ENCODE results near the gene TDP1. TPM values are rescaled to one million over a fixed set of nuclear protein-coding genes. Genes with fewer than 3 reads are reported as not detected.
A peak's percentile ranks its signal among the peaks of the same experiment; 100 is the strongest.

Gene TDP1
- total and polyA plus RNA-seq, 4 donors = 2.1 to 23.6 (median 8.5) TPM

DNA sequence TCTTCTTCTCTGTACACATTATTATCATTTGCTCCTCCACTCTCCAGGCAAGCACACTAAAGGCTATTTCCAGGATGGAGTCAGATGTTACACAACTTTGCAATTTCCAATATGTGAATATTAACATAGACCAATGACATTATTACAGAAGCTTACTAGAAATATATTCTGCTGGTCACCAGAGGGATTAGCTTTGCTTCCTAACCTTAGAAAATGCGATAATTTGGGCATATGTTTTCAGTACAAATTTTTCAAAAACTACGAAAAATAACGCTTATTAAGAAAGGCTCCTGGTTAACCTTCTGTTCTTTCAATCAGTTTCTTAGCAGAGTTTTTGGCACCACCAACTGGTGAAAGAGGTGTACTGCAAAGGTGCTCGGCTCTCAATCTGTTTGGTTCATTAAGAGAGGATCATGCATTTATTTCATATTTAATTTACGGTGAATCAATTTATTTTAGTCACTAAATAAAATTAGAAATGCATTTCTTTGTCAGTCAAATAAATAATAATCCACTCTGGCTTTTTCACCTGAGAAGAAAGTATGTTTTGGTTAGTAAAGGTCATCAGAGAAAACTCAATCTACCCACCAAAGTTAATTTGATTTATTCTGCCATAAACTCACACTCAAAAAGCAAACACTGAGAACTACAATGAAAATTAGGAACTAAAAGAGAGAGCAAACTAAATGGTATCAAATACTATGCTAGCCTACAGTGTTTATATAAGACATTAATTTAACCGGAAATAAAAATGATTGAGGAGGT, 40.4 kb upstream of the TDP1 start:
- Histone ChIP-seq H3K9ac (ENCODE audit: insufficient read depth in 1 of 2, low read length in 2 of 2) (no peak overlapping the region), H3K27ac (ENCODE audit: low read depth in 1 of 2, low read length in 1 of 2) (no peak overlapping the region), H3K9me3 (ENCODE audit: control insufficient read depth in 4 of 4, insufficient read depth in 3 of 4, low read length in 3 of 4) (no peaks in the 10 kb centered on the region), H3K36me3 (ENCODE audit: control insufficient read depth in 4 of 4, insufficient read depth in 4 of 4, low read length in 4 of 4) (peaks cover 0 to 2% (median 0%) of the 10 kb centered on the region in 4 donors), H3K4me1 (ENCODE audit: control insufficient read depth in 5 of 5, insufficient read depth in 5 of 5, low read length in 5 of 5) (peaks cover 0 to 19% (median 0%) of the 10 kb centered on the region in 5 donors), H3K27me3 (ENCODE audit: control insufficient read depth in 3 of 3, insufficient read depth in 3 of 3, low read length in 2 of 3) (no peaks in the 10 kb centered on the region), H3K4me3 (no peak overlapping the region)
- TF ChIP-seq, protein P1, sequence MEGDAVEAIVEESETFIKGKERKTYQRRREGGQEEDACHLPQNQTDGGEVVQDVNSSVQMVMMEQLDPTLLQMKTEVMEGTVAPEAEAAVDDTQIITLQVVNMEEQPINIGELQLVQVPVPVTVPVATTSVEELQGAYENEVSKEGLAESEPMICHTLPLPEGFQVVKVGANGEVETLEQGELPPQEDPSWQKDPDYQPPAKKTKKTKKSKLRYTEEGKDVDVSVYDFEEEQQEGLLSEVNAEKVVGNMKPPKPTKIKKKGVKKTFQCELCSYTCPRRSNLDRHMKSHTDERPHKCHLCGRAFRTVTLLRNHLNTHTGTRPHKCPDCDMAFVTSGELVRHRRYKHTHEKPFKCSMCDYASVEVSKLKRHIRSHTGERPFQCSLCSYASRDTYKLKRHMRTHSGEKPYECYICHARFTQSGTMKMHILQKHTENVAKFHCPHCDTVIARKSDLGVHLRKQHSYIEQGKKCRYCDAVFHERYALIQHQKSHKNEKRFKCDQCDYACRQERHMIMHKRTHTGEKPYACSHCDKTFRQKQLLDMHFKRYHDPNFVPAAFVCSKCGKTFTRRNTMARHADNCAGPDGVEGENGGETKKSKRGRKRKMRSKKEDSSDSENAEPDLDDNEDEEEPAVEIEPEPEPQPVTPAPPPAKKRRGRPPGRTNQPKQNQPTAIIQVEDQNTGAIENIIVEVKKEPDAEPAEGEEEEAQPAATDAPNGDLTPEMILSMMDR (IDR thresholded peaks at IDR 0.05; ENCODE audit: control extremely low read depth, extremely low read depth) = peak; percentile 82
- peak; percentile 71 to 88 (median 81) for DNase-seq
- WGBS, 2 donors = 18 to 20% methylated on average over 6 of the region's 6 CpGs
- peak; percentile 67 for ATAC-seq (ENCODE audit: insufficient read depth, low FRiP score)

GRCh38 chr14:89918721-89919120, 37.0 kb upstream of the TDP1 start:
- DNase-seq = no peak
- H3K36me3 ChIP-seq (ENCODE audit: control insufficient read depth in 4 of 4, insufficient read depth in 4 of 4, low read length in 4 of 4) = peaks cover 0 to 2% (median 0%) of the 10 kb centered on the region in 4 donors
- no peak for ATAC-seq (ENCODE audit: insufficient read depth, low FRiP score)
- H3K4me3 ChIP-seq = no peak overlapping the region
- WGBS, 2 donors = 98% methylated on average over 2 of the region's 2 CpGs
- no peaks in the 10 kb centered on the region for H3K9me3 ChIP-seq (ENCODE audit: control insufficient read depth in 4 of 4, insufficient read depth in 3 of 4, low read length in 3 of 4)
- H3K27me3 ChIP-seq (ENCODE audit: control insufficient read depth in 3 of 3, insufficient read depth in 3 of 3, low read length in 2 of 3) = no peaks in the 10 kb centered on the region
- H3K27ac ChIP-seq (ENCODE audit: low read depth in 1 of 2, low read length in 1 of 2) = no peak overlapping the region
- peaks cover 0 to 10% (median 0%) of the 10 kb centered on the region in 5 donors for H3K4me1 ChIP-seq (ENCODE audit: control insufficient read depth in 5 of 5, insufficient read depth in 5 of 5, low read length in 5 of 5)
- TF ChIP-seq, protein P1 (IDR thresholded peaks at IDR 0.05; ENCODE audit: control extremely low read depth, extremely low read depth) = no peak
- H3K9ac ChIP-seq (ENCODE audit: insufficient read depth in 1 of 2, low read length in 2 of 2) = no peak overlapping the region

GRCh38 chr14:89920056-89920455, 35.7 kb upstream of the TDP1 start:
- WGBS, 2 donors = 86 to 90% methylated on average over 2 of the region's 2 CpGs
- Histone ChIP-seq H3K9ac (ENCODE audit: insufficient read depth in 1 of 2, low read length in 2 of 2) (no peak overlapping the region), H3K27ac (ENCODE audit: low read depth in 1 of 2, low read length in 1 of 2) (no peak overlapping the region), H3K36me3 (ENCODE audit: control insufficient read depth in 4 of 4, insufficient read depth in 4 of 4, low read length in 4 of 4) (peaks cover 0 to 5% (median 3%) of the 10 kb centered on the region in 4 donors), H3K4me1 (ENCODE audit: control insufficient read depth in 5 of 5, insufficient read depth in 5 of 5, low read length in 5 of 5) (peaks cover 0 to 8% (median 0%) of the 10 kb centered on the region in 5 donors), H3K27me3 (ENCODE audit: control insufficient read depth in 3 of 3, insufficient read depth in 3 of 3, low read length in 2 of 3) (no peaks in the 10 kb centered on the region), H3K9me3 (ENCODE audit: control insufficient read depth in 4 of 4, insufficient read depth in 3 of 4, low read length in 3 of 4) (no peaks in the 10 kb centered on the region), H3K4me3 (no peak overlapping the region)
- DNase-seq (no peak), ATAC-seq (ENCODE audit: insufficient read depth, low FRiP score) (no peak)
- TF ChIP-seq, protein P1 (IDR thresholded peaks at IDR 0.05; ENCODE audit: control extremely low read depth, extremely low read depth) = no peak

Data from lung (tissue), 12 donors.